Suppressor macrophage (primary cell): ENCODE data around the gene ITGA7.
A peak's percentile ranks its signal among the peaks of the same experiment; 100 is the strongest.

Experiments
- DNase-seq, 4 experiments: peaks; one replicate each; pipeline ENCODE4 v3.0.0-alpha.2; 2020 to 2022
- total RNA-seq, 17 experiments: gene quantifications; one replicate each; lab custom pipeline; 2026; ENCODE audit warnings: mixed read lengths in 6 of 17, inconsistent platforms in 3 of 17; lab: John Stamatoyannopoulos, UW

ITGA7 gene, protein sequence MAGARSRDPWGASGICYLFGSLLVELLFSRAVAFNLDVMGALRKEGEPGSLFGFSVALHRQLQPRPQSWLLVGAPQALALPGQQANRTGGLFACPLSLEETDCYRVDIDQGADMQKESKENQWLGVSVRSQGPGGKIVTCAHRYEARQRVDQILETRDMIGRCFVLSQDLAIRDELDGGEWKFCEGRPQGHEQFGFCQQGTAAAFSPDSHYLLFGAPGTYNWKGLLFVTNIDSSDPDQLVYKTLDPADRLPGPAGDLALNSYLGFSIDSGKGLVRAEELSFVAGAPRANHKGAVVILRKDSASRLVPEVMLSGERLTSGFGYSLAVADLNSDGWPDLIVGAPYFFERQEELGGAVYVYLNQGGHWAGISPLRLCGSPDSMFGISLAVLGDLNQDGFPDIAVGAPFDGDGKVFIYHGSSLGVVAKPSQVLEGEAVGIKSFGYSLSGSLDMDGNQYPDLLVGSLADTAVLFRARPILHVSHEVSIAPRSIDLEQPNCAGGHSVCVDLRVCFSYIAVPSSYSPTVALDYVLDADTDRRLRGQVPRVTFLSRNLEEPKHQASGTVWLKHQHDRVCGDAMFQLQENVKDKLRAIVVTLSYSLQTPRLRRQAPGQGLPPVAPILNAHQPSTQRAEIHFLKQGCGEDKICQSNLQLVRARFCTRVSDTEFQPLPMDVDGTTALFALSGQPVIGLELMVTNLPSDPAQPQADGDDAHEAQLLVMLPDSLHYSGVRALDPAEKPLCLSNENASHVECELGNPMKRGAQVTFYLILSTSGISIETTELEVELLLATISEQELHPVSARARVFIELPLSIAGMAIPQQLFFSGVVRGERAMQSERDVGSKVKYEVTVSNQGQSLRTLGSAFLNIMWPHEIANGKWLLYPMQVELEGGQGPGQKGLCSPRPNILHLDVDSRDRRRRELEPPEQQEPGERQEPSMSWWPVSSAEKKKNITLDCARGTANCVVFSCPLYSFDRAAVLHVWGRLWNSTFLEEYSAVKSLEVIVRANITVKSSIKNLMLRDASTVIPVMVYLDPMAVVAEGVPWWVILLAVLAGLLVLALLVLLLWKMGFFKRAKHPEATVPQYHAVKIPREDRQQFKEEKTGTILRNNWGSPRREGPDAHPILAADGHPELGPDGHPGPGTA
- 0.64 to 7.2 (median 1.1) reads per million in 17 experiments for total RNA-seq

DNA sequence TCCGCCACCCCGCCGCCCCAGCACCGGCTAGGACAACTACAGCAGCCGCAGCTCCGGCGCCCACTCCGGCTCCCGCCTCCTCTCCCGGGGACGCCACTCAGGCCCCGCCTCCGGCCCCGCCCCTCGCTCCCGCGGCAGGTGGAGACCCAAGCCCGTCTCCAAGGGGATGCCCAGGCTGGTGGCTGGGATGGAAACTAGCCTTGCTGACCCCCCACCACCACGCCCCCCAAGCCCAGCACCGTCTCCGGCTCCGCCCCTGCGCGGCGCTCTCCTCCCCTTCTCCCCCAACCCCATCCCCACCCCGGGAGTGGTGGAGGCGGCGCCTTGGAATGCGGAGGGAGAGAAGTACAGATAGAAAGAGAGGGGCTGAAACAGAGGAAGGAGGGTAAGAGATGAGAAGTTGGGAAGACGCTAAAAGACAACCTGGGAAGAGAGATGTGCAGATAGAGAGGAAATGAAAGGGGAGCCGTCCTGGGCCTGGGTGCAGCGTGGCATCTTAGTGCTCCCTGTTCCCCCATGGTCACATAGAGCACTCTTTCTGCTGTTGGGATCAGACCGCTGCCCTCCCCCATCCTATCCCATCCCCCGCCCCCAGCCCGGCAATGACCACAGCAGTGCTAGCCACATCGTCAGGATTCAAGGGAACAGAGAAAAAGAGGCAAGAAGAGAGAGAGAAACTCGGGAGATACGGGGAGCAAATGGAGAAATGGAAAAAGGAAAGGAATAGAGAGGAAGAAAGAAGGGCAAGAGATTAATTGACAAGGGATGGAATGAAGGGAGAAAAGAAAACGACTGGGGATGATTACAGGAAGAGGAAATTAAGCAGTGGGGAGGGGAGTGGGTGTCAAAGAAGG is at the start of gene ITGA7:
Gene ITGA7, minus strand, starts transcription at position 64 of the 854 bp plus-strand sequence. CDS start 222 bp downstream, outside the sequence.
- peak in 1 of 4 experiments; percentile 54 for DNase-seq

DNA sequence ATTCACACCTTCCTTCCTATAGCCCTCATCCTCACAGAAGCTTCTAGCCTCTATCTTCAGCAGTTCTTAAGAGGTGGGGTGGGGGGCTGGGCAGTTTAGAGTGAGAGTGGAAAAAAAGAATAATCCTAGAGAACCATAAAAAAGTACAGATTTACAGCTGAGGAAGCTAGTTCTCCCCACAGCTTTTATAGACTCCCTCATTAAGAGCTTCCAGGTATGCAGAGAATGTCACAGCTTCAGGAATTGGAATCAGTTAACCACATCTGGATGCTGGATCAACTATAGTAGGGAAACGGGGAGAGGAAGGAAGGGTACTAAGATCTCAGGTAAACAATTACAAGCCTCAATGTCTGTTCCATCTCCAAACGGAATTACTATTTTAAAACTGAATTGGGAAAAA is 47.5 kb upstream of the ITGA7 start:
- no peak for DNase-seq

DNA sequence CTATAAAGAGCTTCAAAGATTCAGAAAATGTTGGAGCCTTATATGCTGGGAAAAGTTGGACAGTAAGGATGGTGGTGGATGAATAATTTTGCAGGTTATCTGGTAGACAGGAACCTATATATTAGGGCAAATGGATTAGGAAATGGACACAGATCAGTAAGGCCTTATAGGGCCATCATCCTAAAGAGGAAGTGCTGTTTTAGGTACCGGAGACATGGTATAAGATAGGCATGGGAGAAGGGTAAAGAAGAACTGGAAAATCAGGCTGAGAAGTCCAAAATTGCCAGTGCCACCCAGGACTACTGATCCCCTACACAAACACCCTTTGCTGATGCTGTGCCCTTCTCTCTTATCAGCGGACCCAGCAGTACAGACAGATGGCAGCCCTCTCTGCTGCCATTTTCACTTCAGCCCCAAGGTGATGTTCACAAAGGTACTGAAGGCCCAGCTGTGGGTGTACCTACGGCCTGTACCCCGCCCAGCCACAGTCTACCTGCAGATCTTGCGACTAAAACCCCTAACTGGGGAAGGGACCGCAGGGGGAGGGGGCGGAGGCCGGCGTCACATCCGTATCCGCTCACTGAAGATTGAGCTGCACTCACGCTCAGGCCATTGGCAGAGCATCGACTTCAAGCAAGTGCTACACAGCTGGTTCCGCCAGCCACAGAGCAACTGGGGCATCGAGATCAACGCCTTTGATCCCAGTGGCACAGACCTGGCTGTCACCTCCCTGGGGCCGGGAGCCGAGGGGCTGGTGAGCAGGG is 40.7 kb upstream of the ITGA7 start:
- no peak for DNase-seq

DNA sequence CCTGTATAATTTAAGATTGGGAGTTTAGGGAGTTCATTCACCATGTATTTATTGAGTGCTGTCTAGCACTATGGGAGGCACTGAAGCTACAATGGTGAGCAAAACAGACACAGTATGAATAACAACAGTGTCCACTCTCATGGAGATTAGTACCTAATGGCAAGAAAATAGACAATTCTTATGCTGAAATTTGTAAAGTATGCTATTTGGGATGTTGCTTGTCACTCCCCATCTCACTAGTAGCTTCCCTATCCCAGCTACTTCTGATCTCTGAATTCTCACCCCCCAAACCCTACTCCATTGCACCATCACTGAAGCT is 39.2 kb upstream of the ITGA7 start:
- DNase-seq = no peak

DNA sequence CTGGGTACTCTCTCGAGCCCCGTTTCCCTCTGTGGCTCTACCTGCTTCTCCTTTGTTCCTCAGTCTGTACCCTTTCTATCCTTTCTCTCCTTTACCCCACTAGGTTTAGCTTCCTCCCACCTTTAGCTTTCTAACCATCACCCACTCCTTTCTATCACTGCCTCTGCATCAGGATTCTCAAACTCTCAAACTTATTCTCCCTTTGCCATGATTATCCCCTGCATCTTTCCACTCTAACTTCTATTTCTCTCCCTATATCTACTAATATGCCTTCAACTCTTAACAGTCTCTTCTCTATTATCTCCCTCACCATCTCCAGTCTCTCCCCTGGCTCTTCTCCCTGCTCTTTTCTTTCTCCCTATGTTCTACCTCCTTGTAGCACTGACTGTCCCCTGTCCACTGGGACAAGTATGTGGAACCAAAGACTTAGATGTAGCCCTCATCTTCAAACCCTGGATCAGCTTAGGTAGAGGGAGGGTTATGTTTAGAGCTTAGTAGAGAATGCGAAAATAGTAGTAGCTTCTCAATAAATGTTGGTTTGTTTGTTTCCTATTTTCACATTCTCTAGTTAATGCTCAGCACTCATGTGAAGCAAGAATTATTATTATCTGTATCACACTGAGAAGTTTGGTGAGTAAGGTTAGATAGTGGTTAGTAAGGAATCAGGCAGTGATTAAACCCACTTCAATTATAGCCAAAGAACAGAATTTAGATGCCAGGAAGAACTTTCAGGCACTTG is 38.6 kb upstream of the ITGA7 start:
- DNase-seq = no peak

DNA sequence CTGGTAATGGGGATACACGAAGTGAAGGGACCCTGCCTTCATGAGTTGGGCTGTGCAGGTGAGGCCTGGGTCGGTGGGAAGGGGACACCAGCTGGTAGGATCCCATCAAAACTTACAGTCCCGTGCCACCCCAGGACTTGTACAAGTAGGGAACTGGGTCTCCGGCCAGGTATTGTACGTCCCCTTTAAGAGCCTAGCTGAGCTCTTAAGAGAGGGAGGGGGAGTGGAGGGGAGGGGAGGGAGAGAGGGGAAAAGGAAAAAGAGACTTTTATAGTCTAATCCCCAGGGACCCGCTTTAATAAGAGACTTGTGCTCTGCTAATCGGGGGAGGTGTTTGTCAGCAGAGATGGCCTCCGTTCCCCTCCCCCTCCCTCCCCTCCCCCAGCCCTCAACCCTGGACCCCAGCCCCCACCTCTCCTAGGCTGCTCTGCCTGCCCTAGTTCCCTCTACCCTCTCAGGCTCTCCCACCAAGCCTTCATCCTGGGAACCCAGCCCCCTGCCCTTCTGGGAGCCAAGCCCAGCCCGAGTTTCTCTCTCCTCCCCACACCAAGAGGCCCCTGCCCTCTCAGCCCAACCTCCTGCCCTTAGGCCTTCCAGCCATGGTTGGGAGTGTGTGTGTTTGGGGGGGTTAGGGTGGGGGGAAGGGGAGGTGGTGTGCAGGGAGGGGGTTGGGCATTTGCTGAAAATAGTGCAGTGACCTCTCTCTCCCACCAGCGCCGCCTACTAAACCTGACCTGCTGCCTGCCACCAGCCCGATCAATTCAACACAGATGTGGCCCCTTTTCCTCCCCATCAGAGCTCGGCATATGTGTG is 37.9 kb upstream of the ITGA7 start:
- no peak for DNase-seq

DNA sequence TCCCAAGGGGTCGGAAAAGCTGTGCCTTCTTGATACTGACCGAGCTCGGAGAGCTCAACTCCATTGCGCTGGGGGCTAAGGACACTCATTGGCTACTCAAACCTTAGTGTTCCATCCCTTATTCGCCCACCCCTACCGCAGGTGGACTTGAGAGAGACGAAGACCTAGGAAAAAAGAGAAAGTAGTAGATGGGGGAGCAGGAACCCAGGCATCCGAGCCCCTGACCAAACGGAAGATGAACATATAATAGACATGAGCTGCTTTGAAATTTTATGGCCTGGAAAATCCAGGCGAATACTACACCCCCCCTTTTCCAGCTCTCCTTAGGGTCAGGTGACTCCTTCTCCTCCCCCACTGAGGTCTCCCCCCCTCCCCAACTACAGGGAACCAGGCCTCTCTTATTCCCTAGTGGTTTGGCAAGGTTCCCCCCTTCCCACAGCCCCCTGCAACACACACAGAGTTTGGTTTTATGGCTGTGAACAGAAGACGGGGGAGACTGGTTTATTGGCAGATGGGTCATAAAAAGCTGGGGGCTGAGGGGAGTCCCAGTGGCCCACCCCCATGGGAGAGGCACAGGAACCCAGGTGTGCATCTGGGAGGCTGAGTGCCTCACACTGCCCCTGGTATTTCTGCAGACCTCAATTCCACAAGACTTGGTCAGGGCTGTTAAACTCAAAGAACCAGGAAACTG is 36.8 kb upstream of the ITGA7 start:
- no peak for DNase-seq

DNA sequence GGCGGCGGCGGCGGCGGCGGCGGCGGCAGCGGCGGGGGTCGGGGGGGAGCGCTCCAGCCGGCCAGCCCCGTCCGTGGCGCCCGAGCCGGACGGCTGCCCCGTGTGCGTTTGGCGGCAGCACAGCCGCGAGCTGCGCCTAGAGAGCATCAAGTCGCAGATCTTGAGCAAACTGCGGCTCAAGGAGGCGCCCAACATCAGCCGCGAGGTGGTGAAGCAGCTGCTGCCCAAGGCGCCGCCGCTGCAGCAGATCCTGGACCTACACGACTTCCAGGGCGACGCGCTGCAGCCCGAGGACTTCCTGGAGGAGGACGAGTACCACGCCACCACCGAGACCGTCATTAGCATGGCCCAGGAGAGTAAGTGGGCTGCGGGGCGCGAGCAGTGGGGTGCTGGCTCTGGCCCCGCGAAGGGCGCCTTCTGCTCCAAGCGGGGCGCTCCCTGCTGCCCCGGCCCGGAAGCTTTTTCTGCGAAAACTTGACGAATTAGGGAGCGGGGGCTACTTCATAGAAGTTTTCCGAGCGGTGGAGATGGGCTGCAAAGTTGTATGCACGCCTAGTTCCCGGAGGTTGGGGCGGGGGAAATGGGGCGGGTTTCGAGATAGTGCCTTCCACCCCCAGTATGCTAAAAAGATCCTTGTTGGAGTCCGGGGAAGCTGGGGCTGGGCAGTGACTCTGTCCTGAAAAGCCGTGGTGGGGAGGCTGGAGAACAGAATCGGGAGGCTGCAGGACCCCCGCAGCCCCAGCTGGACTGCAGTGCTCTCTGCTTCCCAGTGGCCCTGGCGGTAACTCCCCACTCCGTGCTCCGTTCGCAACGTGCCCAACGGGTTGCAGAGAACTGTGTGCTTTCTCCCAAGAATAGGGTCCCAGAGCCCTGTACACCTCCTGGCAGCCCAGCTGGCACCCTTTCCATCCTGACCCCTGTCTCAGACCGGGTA is 36.0 kb upstream of the ITGA7 start:
- peak; percentile 63 to 82 (median 70) for DNase-seq

DNA sequence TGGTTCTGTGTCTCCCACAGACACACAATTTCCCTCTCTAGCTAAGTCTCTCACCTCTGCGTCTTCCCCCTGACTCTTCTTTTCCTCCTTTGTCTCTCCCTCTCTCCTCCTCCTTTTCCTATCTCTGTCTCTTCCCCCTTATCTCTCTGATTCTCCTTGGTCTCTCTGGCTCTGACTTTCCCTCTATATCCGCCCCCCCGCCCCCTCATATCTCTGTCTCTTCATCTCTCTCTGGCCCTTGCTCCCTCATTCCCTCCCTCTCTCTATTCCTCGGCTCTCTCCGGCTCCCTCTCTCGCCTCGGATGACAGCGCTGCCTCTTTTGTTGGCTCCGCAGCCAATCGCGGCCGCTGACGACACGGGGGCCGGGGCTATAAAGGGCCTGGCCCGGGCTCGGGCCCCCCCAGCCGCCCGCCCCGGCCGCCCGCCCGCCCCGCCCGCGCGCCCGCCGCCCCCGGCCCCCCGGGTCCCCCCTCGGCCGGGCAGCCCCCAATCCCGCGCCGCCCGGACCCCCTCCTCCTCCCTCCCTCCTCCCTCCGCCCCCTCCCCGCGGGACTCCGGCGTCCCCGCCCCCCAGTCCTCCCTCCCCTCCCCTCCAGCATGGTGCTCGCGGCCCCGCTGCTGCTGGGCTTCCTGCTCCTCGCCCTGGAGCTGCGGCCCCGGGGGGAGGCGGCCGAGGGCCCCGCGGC is 35.2 kb upstream of the ITGA7 start, which contains the start of gene GDF11:
Gene GDF11, plus strand, starts transcription at position 404 of the 687 bp plus-strand sequence. Its CDS starts 195 bp downstream, at position 599.
- DNase-seq = peak in 2 of 4 experiments; percentile 61 to 67

DNA sequence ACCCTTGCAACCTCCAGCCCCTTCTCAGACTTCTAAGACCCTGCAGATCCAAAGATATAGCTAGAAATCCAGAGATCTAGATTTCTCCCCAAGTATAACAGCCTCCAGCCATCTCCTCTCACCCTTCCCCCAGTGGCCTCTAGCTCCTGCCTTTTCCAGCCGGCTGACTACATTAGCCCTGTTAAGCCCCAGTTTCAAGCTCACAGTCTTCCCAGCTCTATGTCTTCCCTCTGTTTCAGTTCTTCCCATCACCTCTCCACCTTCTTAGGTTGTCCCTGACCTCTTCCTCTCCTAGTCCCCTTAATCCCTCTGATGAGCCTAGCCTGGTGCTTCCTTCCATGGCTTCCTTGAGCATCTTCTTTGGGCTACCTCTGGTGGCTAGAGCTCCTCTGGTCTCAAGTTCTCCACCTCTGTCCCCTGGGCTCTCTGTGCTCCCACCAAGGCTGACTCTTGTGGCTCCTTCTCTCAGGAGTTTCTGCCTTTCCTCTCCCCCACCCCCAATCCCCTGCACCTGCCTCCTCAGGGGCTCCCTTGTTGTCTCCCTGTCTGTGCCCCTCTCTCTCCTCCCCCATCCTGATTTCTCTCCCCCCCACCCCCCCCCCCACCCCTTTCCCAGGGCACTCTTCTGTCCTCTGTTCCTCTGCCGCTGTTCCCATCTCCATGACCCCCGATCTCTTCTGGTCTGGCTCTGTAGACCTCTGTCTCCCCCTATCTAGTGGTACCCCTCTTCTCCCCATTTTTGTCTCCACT is 34.4 kb upstream of the ITGA7 start:
- no peak for DNase-seq

DNA sequence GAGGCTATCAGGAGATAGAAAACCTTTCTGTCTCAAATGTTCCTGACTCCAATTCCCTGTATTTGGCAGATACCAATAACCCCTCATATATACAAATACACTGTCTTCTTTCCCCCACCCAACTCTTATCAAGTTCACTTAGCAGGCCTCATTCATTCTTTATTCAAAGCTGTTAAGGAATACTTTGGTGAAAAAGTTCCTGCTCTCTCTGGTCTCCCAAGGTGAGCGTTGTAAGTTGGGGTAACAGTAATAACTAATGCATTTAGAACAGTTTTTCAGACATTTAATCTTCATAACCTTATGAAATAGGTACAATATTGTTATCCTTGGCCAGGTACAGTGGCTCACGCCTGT is 31.3 kb upstream of the ITGA7 start:
- no peak for DNase-seq

DNA sequence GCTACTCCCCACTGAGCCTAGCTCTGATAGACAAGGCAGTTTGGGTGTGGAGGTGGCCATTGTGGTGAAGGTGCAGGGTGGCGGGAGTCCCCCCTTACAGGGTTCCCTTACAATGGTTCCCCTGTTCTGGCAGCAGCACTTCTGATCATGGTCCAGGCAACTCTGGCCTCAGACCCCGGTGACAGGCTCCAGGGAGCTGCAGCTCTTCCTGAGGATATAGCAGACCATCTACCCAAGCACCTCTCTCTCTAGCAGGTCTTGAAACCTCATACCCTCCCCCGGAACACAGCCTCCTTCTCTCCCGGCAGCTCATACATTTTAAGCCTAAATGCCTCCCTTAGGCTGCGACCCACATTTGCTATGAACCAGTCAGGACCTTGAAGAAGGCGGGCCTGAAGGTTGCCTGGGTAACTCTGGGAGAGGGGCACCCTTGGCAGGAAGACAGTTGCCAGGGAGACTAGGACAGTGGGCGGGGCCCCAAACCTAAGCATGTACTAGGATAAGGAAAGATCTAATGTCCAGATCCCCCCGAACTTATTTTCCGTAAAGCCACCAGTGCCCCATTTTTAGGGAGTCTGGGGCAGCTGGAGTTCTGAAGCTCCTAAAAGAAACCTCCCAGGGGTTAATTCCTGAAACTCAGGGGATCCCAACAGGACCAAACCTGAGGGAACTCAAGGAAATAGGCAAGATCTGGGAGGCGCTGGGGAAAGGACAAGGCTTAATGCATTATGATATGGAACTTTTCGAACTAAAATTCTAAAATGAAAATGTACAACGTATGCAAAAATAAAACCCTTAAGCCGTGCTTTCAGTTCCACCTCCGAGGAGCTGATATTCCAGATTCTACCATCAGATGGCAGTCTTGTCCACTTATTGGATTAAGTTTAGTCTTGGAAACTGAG is 30.7 kb upstream of the ITGA7 start:
- DNase-seq = peak; percentile 88 to 97 (median 93)

DNA sequence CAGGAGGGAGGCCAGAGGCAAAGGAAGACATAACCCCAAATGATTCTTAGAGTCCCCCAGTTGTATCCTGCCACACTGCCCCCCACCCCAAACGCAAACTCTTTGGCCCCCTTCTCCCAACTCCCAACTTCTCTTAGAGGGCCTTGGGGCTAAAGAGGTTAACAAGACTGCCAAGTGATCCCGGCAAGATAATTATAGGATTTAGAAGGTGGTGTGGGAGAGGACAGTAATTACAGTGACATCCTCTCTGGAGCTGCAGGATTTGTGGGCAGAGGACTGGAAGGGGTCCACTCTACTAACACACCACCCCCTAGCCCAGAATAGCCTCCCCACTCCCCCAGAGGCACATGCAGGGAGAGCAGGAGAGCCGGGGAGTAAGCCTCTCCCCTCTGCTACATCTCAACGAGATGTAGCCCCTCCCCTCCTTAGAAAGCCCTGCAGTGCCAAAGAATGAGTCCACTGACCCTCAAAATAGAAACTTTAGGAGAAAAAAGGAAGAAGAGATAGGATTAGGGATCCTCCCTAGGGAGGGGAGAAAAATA is 29.9 kb upstream of the ITGA7 start:
- DNase-seq = no peak

DNA sequence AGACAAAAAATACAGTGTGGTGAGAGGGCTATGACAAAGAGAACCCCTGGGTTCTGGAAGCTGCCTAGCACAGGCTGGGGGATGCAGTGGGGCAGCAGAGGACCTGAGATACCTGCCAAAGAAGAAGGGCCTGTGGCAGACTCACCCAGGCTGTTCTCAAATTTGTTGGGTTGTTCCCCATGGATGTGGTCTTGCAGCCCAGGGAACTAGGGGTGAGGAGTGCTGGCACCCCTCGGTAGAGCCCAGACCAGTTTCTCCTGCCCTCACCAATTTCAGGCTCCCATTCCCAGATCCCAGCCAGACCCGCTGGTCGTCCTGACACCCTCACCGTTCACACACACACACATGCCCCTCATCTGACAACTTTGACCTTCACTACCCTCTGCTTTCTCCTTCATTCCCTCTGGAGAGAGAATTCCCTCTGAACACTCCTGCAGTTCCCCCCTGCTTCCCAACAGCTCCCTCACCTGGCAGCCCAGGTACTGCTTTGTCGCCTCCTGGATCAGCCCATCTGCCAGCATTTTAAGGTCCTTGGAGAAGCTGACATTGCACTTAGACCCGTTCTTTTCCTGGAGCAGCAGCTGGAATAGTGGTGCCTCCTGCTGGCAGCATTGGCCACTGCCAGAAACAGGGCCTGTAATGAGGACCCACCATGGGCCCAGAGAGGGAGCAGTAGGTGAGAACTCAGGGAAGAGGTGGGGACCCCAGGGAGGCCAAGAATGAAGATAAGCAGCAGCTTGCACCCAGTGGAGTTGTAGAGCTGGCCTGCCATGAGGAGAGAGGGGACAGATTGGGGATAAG is 29.3 kb upstream of the ITGA7 start:
- peak; percentile 79 to 87 (median 83) for DNase-seq
